ENCODE measurements around the gene PAPPA. TPM values are rescaled to one million over a fixed set of nuclear protein-coding genes. Genes with fewer than 3 reads are reported as not detected.

The PAPPA gene
- total RNA-seq, 2 donors from 2014 or later: 0.09 TPM

GRCh38 chr9:116182876-116183275 lies 29.3 kb downstream of the PAPPA start:
- Histone ChIP-seq H3K36me3 (ENCODE audit: control insufficient read depth, insufficient read depth, low read length) (no peaks in the 10 kb centered on the region), H3K27me3 (ENCODE audit: control insufficient read depth, insufficient read depth, low read length, poor library complexity, severe bottlenecking) (peaks cover 5% of the 10 kb centered on the region), H3K27ac (ENCODE audit: low read depth, low read length) (no peak overlapping the region), H3K9me3 (ENCODE audit: control insufficient read depth, low read length) (no peaks in the 10 kb centered on the region), H3K9ac (ENCODE audit: extremely low read depth, low read length, poor library complexity, severe bottlenecking) (no peak overlapping the region), H3K4me1 (ENCODE audit: control insufficient read depth, insufficient read depth, low read length) (no peaks in the 10 kb centered on the region), H3K4me3 (ENCODE audit: low read length) (no peak overlapping the region)
- H3K4me1 Mint-ChIP-seq: peaks cover 4% of the 10 kb centered on the region
- H3K9me3 Mint-ChIP-seq: no peaks in the 10 kb centered on the region
- no peak for TF ChIP-seq CTCF (conservative IDR thresholded peaks at IDR 0.05)
- H3K4me3 Mint-ChIP-seq: no peak overlapping the region
- H3K27ac Mint-ChIP-seq: no peak overlapping the region
- peaks cover 50% of the 10 kb centered on the region for H3K27me3 Mint-ChIP-seq (ENCODE audit: insufficient read depth)
- no peak for DNase-seq
- WGBS, 2 experiments (ENCODE audit: insufficient coverage in 1 of 2, insufficient read length in 1 of 2): 88% methylated on average over 5 of the region's 5 CpGs; no CpG with 5 or more reads in 1 of the 2 experiments
- no peaks in the 10 kb centered on the region for H3K36me3 Mint-ChIP-seq (ENCODE audit: low read depth)

GRCh38 chr9:116187570-116188170 lies 34.1 kb downstream of the PAPPA start:
- WGBS, 2 experiments (ENCODE audit: insufficient coverage in 1 of 2, insufficient read length in 1 of 2): 91 to 94% methylated on average over 22 to 27 of the region's 27 CpGs
- no peak for DNase-seq
- H3K27me3 Mint-ChIP-seq (ENCODE audit: insufficient read depth): peaks cover 47% of the 10 kb centered on the region
- Histone ChIP-seq H3K27me3 (ENCODE audit: control insufficient read depth, insufficient read depth, low read length, poor library complexity, severe bottlenecking) (peaks cover 5% of the 10 kb centered on the region), H3K36me3 (ENCODE audit: control insufficient read depth, insufficient read depth, low read length) (no peaks in the 10 kb centered on the region), H3K9me3 (ENCODE audit: control insufficient read depth, low read length) (no peaks in the 10 kb centered on the region), H3K27ac (ENCODE audit: low read depth, low read length) (no peak overlapping the region), H3K9ac (ENCODE audit: extremely low read depth, low read length, poor library complexity, severe bottlenecking) (no peak overlapping the region), H3K4me1 (ENCODE audit: control insufficient read depth, insufficient read depth, low read length) (no peaks in the 10 kb centered on the region), H3K4me3 (ENCODE audit: low read length) (no peak overlapping the region)
- TF ChIP-seq CTCF (conservative IDR thresholded peaks at IDR 0.05): no peak
- no peak overlapping the region for H3K27ac Mint-ChIP-seq
- H3K36me3 Mint-ChIP-seq (ENCODE audit: low read depth): no peaks in the 10 kb centered on the region
- no peaks in the 10 kb centered on the region for H3K9me3 Mint-ChIP-seq
- peaks cover 4% of the 10 kb centered on the region for H3K4me1 Mint-ChIP-seq
- H3K4me3 Mint-ChIP-seq: no peak overlapping the region

GRCh38 chr9:116189683-116190082 lies 36.1 kb downstream of the PAPPA start:
- WGBS, 2 experiments (ENCODE audit: insufficient coverage in 1 of 2, insufficient read length in 1 of 2): 94 to 100% methylated on average over 1 to 5 of the region's 5 CpGs
- Mint-ChIP-seq H3K27me3 (ENCODE audit: insufficient read depth) (peaks cover 35% of the 10 kb centered on the region), H3K36me3 (ENCODE audit: low read depth) (no peaks in the 10 kb centered on the region), H3K9me3 (no peaks in the 10 kb centered on the region), H3K4me3 (no peak overlapping the region), H3K27ac (no peak overlapping the region), H3K4me1 (no peaks in the 10 kb centered on the region)
- no peak overlapping the region for H3K4me3 ChIP-seq (ENCODE audit: low read length)
- no peaks in the 10 kb centered on the region for H3K9me3 ChIP-seq (ENCODE audit: control insufficient read depth, low read length)
- no peaks in the 10 kb centered on the region for H3K36me3 ChIP-seq (ENCODE audit: control insufficient read depth, insufficient read depth, low read length)
- no peak for TF ChIP-seq CTCF (conservative IDR thresholded peaks at IDR 0.05)
- no peak overlapping the region for H3K9ac ChIP-seq (ENCODE audit: extremely low read depth, low read length, poor library complexity, severe bottlenecking)
- DNase-seq: no peak
- no peak overlapping the region for H3K27ac ChIP-seq (ENCODE audit: low read depth, low read length)
- no peaks in the 10 kb centered on the region for H3K27me3 ChIP-seq (ENCODE audit: control insufficient read depth, insufficient read depth, low read length, poor library complexity, severe bottlenecking)
- H3K4me1 ChIP-seq (ENCODE audit: control insufficient read depth, insufficient read depth, low read length): no peaks in the 10 kb centered on the region
